NCI-H2029 (cell line): Measurements from ENCODE around the gene PPP1CA.

Experiments used
- DNase-seq: peaks from one replicate; lab custom pipeline; 2025; lab: John Stamatoyannopoulos, UW

PPP1CA gene

GRCh38 chr11:67369275-67369674 is 32.4 kb downstream of the PPP1CA start:
- DNase-seq, result no peak

GRCh38 chr11:67368621-67369020 is 33.0 kb downstream of the PPP1CA start:
- DNase-seq, result no peak

- no peak for DNase-seq
Observed at GRCh38 chr11:67367761-67368227, 33.9 kb downstream of the PPP1CA start.

GRCh38 chr11:67366961-67367760 is 34.5 kb downstream of the PPP1CA start:
- DNase-seq, result no peak

GRCh38 chr11:67366546-67366945 is 35.1 kb downstream of the PPP1CA start:
- no peak for DNase-seq

GRCh38 chr11:67365736-67366444 is 35.8 kb downstream of the PPP1CA start:
- DNase-seq, result no peak

GRCh38 chr11:67364783-67365722 is 36.6 kb downstream of the PPP1CA start:
- DNase-seq, result no peak

GRCh38 chr11:67364169-67364568 is 37.5 kb downstream of the PPP1CA start:
- no peak for DNase-seq

GRCh38 chr11:67357831-67358670 is 43.6 kb downstream of the PPP1CA start:
- no peak for DNase-seq

GRCh38 chr11:67356864-67357561 is 44.6 kb downstream of the PPP1CA start:
- DNase-seq, result peak; percentile 53

- no peak for DNase-seq
Observed at GRCh38 chr11:67356387-67356863, 45.2 kb downstream of the PPP1CA start.

GRCh38 chr11:67355794-67356386 is 45.8 kb downstream of the PPP1CA start:
- DNase-seq, result no peak

- no peak for DNase-seq
Observed at GRCh38 chr11:67355023-67355793, 46.5 kb downstream of the PPP1CA start.

- no peak for DNase-seq
Observed at GRCh38 chr11:67354075-67355022, 47.3 kb downstream of the PPP1CA start.

GRCh38 chr11:67353317-67354074 is 48.2 kb downstream of the PPP1CA start, which contains the start of gene POLD4:
Gene POLD4 (minus strand): TSS chr11:67353546. CDS start chr11:67353399, 147 bp downstream.
- DNase-seq, result peak; percentile 88

GRCh38 chr11:67352546-67353316 is 48.9 kb downstream of the PPP1CA start:
- peak; percentile 78 for DNase-seq
